Activated B cell treated with CpG ODN at 0.5 μM for 24 hours (primary cell): ENCODE measurements around the gene ATP6V0E1. TPM values are rescaled to one million over a fixed set of nuclear protein-coding genes. Genes with fewer than 3 reads are reported as not detected.

Experiments used
- ATAC-seq: fragments of 200-7000 bp; cut with Tn5 transposase; one replicate; pipeline ENCODE4 v1.10.0; 2021; ENCODE audit warnings: low read depth, mild to moderate bottlenecking, moderate library complexity
- CTCF ChIA-PET: fragments of 350-600 bp; sonication (Branson Sonifier 250); formaldehyde crosslinking; loops from one replicate; lab custom pipeline; 2021; ENCODE audit warnings: antibody characterized with exemption; lab: Charles Lee
- POLR2A ChIA-PET: fragments of 350-600 bp; sonication (Branson Sonifier 250); formaldehyde crosslinking; loops from one replicate; lab custom pipeline; 2021; ENCODE audit warnings: antibody characterized with exemption; lab: Charles Lee
- DNase-seq: peaks from one replicate; pipeline ENCODE4 v3.0.0; 2022
- H3K27ac Mint-ChIP-seq: one replicate; pipeline ENCODE4 v1.8.0; 2020; ENCODE audit warnings: mixed read lengths
- H3K27me3 Mint-ChIP-seq: one replicate; pipeline ENCODE4 v1.8.0; 2021; ENCODE audit warnings: mixed read lengths
- H3K36me3 Mint-ChIP-seq: one replicate; pipeline ENCODE4 v1.8.0; 2021; ENCODE audit warnings: low read depth, mixed read lengths
- H3K4me1 Mint-ChIP-seq: one replicate; pipeline ENCODE4 v1.8.0; 2021; ENCODE audit warnings: mixed read lengths
- H3K4me3 Mint-ChIP-seq: one replicate; pipeline ENCODE4 v1.8.0; 2020; ENCODE audit warnings: mild to moderate bottlenecking, mixed read lengths
- H3K9me3 Mint-ChIP-seq: one replicate; pipeline ENCODE4 v1.8.0; 2020; ENCODE audit warnings: mixed read lengths
- CTCF ChIP-seq: fragments of 200-600 bp; IDR thresholded peaks from one replicate; pipeline ENCODE4 v1.8.0; 2022; ENCODE audit warnings: antibody characterized with exemption, mild to moderate bottlenecking
- intact Hi-C: fragments of 100-400 bp; cut with micrococcal nuclease; formaldehyde crosslinking; loops from one replicate; pipeline ENCODE4 v1.15.1; 2024
- total RNA-seq: library from RNA; stranded (reverse); gene quantifications from 2 replicates; pipeline ENCODE4 v1.2.3, GENCODE V29; 2022

ATP6V0E1 gene
- total RNA-seq, 1 donor from 2014 or later: 191 TPM

- ChIA-PET POLR2A (interaction anchor here (0.7 kb wide), 1 partner anchor 286 kb away, joined by 3 read pairs; no protein-coding TSS in a partner anchor), CTCF (interaction anchor here (1.1 to 1.5 kb wide), 2 partner anchors 21 to 239 kb away, joined by 3 read pairs; no protein-coding TSS in a partner anchor)
- H3K27me3 Mint-ChIP-seq: no peaks in the 10 kb centered on the region
- ATAC-seq: no peak
- TF ChIP-seq CTCF: no peak
- no peaks in the 10 kb centered on the region for H3K9me3 Mint-ChIP-seq
- H3K36me3 Mint-ChIP-seq: peaks cover 23% of the 10 kb centered on the region
- intact Hi-C loops: loop anchor here (10.0 kb wide), 1 partner anchor 769 kb away; the partner anchor contains the start of gene STK10
- peaks cover 19% of the 10 kb centered on the region for H3K4me1 Mint-ChIP-seq
- H3K27ac Mint-ChIP-seq: no peak overlapping the region
- no peak overlapping the region for H3K4me3 Mint-ChIP-seq
- no peak for DNase-seq
Measured at GRCh38 chr5:172953776-172954675, 29.5 kb upstream of the ATP6V0E1 start.

GRCh38 chr5:172954751-172955159 is 28.8 kb upstream of the ATP6V0E1 start:
- H3K9me3 Mint-ChIP-seq: no peaks in the 10 kb centered on the region
- no peak for DNase-seq
- H3K4me3 Mint-ChIP-seq: no peak overlapping the region
- intact Hi-C loops: loop anchor here (5.0 to 10.0 kb wide), 2 partner anchors 672 to 770 kb away; partner anchors contain the start of genes STK10 and UBTD2
- no peak overlapping the region for H3K27ac Mint-ChIP-seq
- peaks cover 25% of the 10 kb centered on the region for H3K36me3 Mint-ChIP-seq
- CTCF ChIA-PET: interaction anchor here (1.5 kb wide), 1 partner anchor 240 kb away, joined by 3 read pairs; no protein-coding TSS in a partner anchor
- POLR2A ChIA-PET: interaction anchor here (0.7 kb wide), 1 partner anchor 285 kb away, joined by 3 read pairs; no protein-coding TSS in a partner anchor
- TF ChIP-seq CTCF: no peak
- no peak for ATAC-seq
- no peaks in the 10 kb centered on the region for H3K27me3 Mint-ChIP-seq
- H3K4me1 Mint-ChIP-seq: peaks cover 22% of the 10 kb centered on the region

GRCh38 chr5:172956228-172956627 is 27.3 kb upstream of the ATP6V0E1 start:
- no peak overlapping the region for H3K27ac Mint-ChIP-seq
- H3K27me3 Mint-ChIP-seq: no peaks in the 10 kb centered on the region
- POLR2A ChIA-PET: no interaction called here
- peaks cover 17% of the 10 kb centered on the region for H3K36me3 Mint-ChIP-seq
- intact Hi-C loops: loop anchor here (5.0 to 10.0 kb wide), 2 partner anchors 674 to 771 kb away; partner anchors contain the start of genes STK10 and UBTD2
- ATAC-seq (no peak), DNase-seq (no peak)
- H3K4me1 Mint-ChIP-seq: peaks cover 31% of the 10 kb centered on the region
- CTCF ChIA-PET: no interaction called here
- no peak for TF ChIP-seq CTCF
- no peak overlapping the region for H3K4me3 Mint-ChIP-seq
- no peaks in the 10 kb centered on the region for H3K9me3 Mint-ChIP-seq

- peaks cover 17% of the 10 kb centered on the region for H3K36me3 Mint-ChIP-seq
- peaks cover 31% of the 10 kb centered on the region for H3K4me1 Mint-ChIP-seq
- no peak for TF ChIP-seq CTCF
- H3K9me3 Mint-ChIP-seq: no peaks in the 10 kb centered on the region
- no peak overlapping the region for H3K4me3 Mint-ChIP-seq
- no peak for DNase-seq
- ChIA-PET POLR2A (interaction anchor here (0.6 kb wide), 1 partner anchor 186 kb away, joined by 12 read pairs; no protein-coding TSS in a partner anchor), CTCF (no interaction called here)
- H3K27me3 Mint-ChIP-seq: no peaks in the 10 kb centered on the region
- intact Hi-C loops: loop anchor here (5.0 to 10.0 kb wide), 2 partner anchors 675 to 772 kb away; partner anchors contain the start of genes STK10 and UBTD2
- no peak overlapping the region for H3K27ac Mint-ChIP-seq
- no peak for ATAC-seq
Measured at GRCh38 chr5:172956936-172957335, 26.6 kb upstream of the ATP6V0E1 start.

- Mint-ChIP-seq H3K4me3 (peak overlapping the region; percentile 48), H3K27ac (no peak overlapping the region), H3K9me3 (no peaks in the 10 kb centered on the region), H3K36me3 (peaks cover 15% of the 10 kb centered on the region), H3K4me1 (peaks cover 31% of the 10 kb centered on the region), H3K27me3 (no peaks in the 10 kb centered on the region)
- ChIA-PET POLR2A (no interaction called here), CTCF (no interaction called here)
- intact Hi-C loops: loop anchor here (5.0 to 10.0 kb wide), 2 partner anchors 675 to 773 kb away; partner anchors contain the start of genes STK10 and UBTD2
- DNase-seq (no peak), ATAC-seq (no peak)
- TF ChIP-seq CTCF: no peak
Measured at GRCh38 chr5:172957458-172957857, 26.1 kb upstream of the ATP6V0E1 start.
